ENCODE measurements around the gene CDNF.

Gene CDNF

DNA sequence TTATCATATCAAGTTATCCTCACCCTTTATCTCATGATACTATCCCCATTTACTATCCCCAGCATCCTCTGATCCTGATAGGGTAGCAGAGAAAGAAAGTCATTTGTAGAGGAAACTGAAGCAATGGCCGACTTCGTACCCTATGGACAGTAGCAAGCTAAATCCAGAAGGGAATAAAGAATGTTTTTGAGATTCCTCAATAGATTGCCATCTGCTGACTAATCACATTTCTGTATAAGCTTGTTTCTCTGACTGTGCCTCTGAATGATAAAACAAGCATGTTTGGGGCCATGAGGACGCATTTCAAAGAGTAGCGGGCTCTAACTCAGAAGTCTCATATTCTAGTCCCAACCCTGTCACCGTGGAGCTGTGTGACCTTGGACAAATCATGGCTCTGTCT is 49.9 kb downstream of the CDNF start:
- DNase-seq (ENCODE audit: low read depth): peak; percentile 34

DNA sequence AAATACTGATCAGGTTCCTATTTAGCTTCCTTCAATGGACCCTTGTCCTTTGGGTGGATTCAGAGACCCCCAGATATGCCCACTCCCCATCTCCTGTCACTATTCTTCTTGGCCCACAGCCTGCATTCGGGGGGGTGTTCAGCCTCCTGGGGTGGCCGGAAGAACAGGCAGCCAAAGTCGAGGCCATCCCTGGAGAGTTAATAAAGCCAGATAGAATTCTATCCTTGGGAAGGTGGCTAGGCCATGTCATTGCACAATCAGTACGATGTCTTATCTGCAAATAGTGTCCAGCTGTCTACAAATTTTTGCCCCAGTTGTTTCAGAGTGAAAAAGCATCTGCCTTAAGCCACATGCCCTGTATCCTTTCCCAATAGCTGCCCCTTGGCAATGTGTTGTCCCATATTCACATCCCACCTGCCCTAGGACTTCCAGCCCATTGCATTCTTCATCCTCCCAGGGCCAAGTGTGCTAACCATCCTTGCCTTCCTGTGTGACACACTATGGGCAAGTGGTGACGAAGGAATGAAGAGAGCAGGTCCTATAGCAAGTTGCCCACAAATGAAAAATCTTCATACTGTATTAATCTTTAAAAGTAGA is 53.3 kb downstream of the CDNF start:
- DNase-seq (ENCODE audit: low read depth): no peak

DNA sequence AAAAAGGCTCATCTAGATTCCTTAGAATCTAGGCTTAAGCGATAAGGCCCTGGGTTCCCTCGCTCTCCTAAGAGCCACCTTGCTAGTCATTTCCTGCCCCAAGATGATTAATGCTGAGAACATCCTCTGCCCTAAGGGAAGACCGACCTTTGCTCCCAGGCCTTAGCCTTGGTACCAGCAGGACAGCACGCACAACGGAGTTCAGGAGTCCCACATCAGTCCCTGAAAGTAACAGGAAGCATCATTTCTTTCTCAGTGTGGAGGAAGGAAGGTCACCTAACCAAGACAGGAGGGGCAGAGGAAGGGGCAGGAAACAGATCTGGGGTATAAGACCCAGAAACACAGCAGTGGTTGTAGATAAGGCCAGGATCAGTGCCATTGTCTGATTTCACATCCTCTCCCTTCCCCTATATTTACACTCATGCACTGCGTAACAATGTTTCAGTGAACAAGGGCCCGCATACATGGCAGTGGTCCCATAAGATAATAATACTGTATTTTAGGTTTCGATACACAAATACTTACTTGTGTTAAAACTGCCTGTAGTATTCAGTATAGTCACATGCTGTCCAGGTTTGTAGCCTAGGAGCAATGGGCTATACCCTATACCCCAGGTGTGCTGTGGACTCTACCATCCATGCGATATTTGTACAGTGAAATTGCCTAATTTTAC is 55.0 kb downstream of the CDNF start:
- DNase-seq (ENCODE audit: low read depth): peak; percentile 98

DNA sequence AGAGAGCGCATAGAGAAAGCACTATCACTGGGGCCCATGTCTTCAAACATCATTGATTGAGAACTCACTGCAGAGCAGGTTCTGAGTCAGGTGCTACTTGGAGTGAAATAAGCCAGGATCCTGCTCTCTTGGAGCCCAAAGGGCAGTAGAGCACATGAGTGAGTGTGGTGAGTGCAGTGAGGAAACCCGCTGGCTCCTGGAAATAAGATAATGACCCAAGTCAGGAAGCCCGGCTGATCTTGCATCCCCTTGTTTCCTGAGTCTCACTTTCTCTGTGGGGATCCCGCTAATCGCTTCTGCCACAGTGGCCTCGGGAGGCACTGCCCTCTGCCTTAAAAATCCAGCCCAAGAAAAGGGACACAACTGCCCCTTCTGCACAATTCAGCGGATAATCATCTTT is 56.1 kb downstream of the CDNF start:
- no peak for DNase-seq (ENCODE audit: low read depth)

DNA sequence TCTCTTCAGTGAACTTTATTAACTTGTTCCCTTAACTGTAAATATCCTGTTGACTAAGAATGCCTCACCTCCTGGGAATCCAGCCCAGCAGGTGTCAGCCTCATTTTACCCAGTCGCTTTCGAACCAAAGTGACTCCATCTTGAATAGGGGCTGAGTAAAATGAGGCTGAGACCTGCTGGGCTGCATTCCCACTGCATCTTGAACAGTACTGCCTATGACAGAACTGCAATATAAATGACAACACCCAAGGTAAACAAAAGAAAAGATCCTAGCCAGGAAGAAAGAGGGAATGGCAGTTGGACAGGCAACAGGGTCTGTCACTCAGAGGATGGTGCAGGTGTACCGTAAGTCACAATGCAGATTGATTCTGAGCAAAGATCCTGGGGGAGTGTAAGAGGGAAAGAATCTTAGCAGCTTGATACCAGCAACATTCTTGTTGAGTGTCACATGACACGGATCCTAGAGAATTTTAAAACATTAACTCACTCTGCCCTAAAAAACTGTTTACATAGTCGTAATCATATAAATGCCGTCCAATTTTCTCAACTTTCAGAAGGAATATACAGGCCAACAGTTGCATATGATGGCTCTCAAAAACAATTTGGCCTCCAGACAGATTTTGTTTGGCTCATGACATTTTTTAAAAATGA is 58.7 kb downstream of the CDNF start:
- peak; percentile 77 for DNase-seq (ENCODE audit: low read depth)

DNA sequence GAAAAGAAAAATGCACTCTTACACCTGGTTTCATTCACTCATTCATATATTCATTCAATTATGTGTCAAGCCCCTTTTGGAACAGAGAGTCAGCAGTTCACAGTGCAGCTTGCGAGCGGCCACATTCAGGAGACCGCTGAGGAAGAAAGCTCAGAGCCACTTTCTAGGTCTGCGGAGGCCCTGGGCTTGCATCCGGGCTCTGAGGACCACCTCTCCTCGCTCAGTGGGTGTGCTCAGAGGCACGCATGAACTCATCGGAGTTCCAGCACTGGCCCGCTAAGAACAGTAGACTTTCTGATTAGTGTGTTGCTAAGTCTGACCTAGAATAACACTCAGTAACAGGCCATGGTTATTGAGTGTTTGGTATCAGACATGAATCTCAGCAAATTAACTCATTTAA is 61.3 kb downstream of the CDNF start:
- DNase-seq (ENCODE audit: low read depth): no peak

DNA sequence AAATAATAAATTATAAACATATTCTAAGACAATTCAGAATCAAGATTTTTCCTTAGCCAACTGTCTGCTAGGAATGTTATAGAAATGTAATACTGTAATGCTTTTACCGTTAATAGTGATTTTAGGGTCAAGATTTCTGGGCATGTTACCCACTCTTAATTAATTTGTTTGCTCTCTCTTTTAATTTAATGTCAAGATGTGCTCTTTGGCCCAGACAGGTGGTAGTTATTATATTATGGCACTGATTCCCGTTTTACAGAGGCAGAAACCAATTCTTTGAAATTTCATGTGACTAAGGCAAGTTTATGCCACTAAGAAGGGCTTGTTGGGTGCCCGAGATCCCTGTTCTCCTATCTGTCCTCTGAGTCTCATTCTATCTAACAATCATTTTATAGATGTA is 62.2 kb downstream of the CDNF start:
- no peak for DNase-seq (ENCODE audit: low read depth)

DNA sequence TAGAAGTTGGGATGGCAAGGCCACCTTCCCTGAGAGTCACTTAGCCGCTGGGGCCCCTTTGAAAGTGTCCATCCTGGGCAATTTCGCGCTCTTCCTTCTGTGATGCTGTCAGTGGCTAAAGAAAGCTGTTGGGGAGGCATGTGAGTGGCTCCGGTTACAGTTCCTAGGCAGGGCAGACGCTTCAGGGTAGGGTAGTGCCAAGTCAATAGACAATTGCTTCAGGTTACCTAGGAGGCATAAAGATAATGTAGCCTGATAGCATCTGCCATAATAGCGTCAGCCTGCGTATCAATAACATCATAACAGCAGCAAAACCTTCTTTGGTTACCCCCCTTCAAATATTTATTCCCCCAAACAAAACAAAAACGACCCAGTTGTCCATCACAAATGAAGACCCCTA is 63.0 kb downstream of the CDNF start, which contains the start of gene FAM107B:
TSS of gene FAM107B (minus strand) at position 101 of the 400 bp plus-strand sequence. CDS start 234 bp downstream, outside the sequence.
- DNase-seq (ENCODE audit: low read depth): no peak

DNA sequence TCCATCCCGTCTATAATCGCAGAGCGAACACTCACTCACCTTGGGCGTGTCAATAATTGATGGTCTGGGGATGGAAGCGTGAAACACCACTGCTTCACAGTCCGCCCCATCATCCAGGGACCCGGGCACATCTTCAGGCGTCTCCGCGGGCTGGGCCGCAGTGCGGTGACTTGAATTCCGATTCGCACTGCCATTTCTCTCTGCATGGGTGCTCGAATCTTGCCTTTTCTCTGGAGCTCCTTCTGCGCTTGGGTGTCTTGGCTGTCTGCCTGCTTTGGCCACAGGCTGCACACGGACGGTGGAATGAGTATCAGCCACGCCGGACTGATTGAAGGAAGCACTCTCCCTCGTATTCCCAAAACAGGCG is 63.6 kb downstream of the CDNF start:
- no peak for DNase-seq (ENCODE audit: low read depth)

DNA sequence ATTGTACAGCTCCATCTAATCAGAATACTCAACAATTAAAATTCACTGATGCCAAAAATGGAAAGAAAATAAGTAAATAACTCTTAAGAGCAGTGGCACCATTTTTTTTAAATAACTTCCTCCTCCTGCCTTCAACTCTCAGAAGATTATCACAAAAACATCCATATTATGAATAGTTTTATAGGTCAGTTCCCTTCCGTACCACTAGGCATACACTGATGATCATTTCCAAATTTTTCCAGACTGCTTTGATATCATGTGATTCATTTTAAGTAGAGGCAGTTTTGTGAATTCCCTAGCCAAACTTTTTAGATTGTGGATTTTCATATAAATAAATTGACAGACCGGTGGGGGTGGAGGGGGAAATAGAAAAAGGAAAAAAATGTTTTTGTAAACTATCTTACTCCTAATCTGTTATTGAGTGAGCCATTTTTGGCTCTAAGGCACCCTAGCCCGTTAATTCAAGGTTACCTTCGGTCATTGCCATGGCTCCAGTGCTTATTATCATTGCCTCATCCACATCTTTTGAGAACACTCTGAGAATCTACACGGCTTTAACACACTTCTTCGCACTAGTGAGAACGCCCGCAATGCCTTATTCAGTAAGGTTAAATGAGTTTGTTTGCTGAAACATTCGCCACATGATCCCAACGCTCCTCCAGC is 64.2 kb downstream of the CDNF start:
- no peak for DNase-seq (ENCODE audit: low read depth)

DNA sequence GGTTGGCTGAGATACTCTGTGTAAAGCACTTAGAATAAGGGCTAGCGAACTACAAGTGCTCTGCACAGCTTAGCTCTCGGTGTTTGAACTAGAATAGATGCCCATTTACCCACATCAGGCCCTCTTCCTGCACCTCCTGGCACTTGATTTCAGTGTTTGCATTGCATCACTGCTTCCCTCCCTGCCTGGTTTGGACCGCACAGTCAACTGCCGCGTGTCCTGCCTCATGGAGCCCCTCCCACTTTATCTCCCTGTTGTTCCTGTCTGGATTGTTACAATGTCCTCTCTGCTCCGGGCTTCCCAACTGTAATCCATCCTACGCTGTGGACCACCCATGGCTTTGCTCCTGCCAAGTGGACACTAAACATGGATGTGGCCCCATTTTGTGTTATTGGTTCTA is 65.4 kb downstream of the CDNF start:
- no peak for DNase-seq (ENCODE audit: low read depth)

DNA sequence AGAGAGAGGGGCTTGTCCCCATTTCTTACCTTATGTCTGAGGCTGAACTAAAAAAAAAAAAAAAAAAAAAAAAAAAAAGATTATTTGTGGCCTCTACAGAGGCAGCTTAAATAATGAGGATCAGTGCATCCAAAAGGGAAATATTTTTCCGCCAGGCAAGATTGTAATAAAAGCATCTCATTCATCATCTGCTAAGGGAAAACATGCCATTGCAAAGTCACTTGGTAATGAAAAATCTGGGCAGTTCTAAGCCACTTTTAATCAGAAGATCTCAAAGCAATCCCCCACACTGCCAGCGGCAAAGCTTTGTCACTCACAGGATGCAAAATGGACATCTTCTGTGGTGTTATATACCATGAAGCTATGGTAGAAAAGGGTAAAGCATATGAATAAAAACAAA is 66.9 kb downstream of the CDNF start:
- DNase-seq (ENCODE audit: low read depth): no peak
